ENCODE measurements around the gene LRFN3. TPM values are rescaled to one million over a fixed set of nuclear protein-coding genes. Genes with fewer than 3 reads are reported as not detected.
A peak's percentile ranks its signal among the peaks of the same experiment; 100 is the strongest.

Gene LRFN3
- total and polyA plus RNA-seq, 10 of the 15 experiments (the other 5 are each of a cell fraction or from before 2014, with no cell fraction given) = 0.02 to 7.3 (median 2.0) TPM; not detected in 1

DNA sequence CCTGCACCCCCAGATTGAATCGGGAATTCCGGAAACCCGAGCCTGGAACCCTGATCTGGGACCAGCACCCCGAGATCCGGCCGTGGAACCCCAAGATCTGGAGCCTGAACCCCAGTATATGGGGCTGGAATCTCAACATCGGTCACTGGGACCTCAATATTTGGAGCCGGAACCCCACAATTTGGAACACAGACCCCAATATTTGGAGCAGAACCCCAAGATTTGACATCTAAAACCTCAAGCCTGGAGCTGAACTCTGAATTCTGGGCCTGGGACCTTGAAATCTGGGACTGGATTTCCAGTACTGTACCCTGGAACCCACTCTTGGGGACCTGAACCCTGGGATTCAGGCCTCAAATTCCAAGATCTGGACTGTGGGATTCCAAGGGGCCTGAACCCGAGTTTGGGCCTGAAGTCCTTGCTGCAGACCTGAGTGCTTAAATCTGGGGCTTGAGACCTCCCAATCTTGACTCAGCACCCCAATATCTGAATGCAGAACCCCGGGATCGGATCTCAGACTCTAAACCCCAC, 629 bp downstream of the LRFN3 start:
- in situ Hi-C loops (cut with MboI) = no loop called here
- H3K4me1 ChIP-seq (ENCODE audit: control insufficient read depth, insufficient read depth, low read length) = no peaks in the 10 kb centered on the region
- 20% methylated on average over 11 of the region's 11 CpGs for WGBS (ENCODE audit: insufficient coverage, insufficient replicate concordance, low lambda C conversion rate, missing lambda C conversion rate)
- H2AFZ ChIP-seq (ENCODE audit: control insufficient read depth, low read depth, low read length) = no peak overlapping the region
- DNase-seq (ENCODE audit: low read depth, low spot score) (no peak), ATAC-seq (no peak), FAIRE-seq (no peak)
- intact Hi-C loops (cut with micrococcal nuclease; ENCODE audit: unreplicated experiment) = no loop called here
- ChIA-PET SMC1A (ENCODE audit: uncharacterized antibody, unreplicated experiment) (no interaction called here), CTCF (interaction anchor here (1.1 kb wide), 1 partner anchor 12 kb away, joined by 3 read pairs; no protein-coding TSS in a partner anchor), POLR2A (no interaction called here), RAD21 (ENCODE audit: unreplicated experiment) (no interaction called here)
- peak overlapping the region; percentile 62 for H3K9ac ChIP-seq (ENCODE audit: control insufficient read depth, insufficient read depth, low read length)
- no peaks in the 10 kb centered on the region; a peak in 1 of 4 replicates for H3K27me3 ChIP-seq (replicated peaks in 1 of 2; ENCODE audit: control insufficient read depth in 2 of 2, insufficient read depth in 2 of 2, low read length in 1 of 2)
- H3K4me3 ChIP-seq = peak overlapping the region; percentile 75
- no peaks in the 10 kb centered on the region for H3K79me2 ChIP-seq (ENCODE audit: control insufficient read depth, insufficient read depth, low read length)
- H3K9me3 ChIP-seq (replicated peaks; ENCODE audit: control insufficient read depth, insufficient read depth, low read length) = no peaks in the 10 kb centered on the region
- BruUV-seq (replicated peaks) = no TSS peak
- H4K20me1 ChIP-seq (ENCODE audit: control insufficient read depth, insufficient read depth) = no peaks in the 10 kb centered on the region
- no peaks in the 10 kb centered on the region for H3K36me3 ChIP-seq (ENCODE audit: control insufficient read depth in 2 of 2, insufficient read depth in 2 of 2, low read length in 1 of 2)
- peak overlapping the region; percentile 52 for H3K4me2 ChIP-seq (ENCODE audit: control insufficient read depth, insufficient read depth)
- no peak overlapping the region for H3K27ac ChIP-seq (ENCODE audit: control insufficient read depth, insufficient read depth)
- TF ChIP-seq, protein P1, sequence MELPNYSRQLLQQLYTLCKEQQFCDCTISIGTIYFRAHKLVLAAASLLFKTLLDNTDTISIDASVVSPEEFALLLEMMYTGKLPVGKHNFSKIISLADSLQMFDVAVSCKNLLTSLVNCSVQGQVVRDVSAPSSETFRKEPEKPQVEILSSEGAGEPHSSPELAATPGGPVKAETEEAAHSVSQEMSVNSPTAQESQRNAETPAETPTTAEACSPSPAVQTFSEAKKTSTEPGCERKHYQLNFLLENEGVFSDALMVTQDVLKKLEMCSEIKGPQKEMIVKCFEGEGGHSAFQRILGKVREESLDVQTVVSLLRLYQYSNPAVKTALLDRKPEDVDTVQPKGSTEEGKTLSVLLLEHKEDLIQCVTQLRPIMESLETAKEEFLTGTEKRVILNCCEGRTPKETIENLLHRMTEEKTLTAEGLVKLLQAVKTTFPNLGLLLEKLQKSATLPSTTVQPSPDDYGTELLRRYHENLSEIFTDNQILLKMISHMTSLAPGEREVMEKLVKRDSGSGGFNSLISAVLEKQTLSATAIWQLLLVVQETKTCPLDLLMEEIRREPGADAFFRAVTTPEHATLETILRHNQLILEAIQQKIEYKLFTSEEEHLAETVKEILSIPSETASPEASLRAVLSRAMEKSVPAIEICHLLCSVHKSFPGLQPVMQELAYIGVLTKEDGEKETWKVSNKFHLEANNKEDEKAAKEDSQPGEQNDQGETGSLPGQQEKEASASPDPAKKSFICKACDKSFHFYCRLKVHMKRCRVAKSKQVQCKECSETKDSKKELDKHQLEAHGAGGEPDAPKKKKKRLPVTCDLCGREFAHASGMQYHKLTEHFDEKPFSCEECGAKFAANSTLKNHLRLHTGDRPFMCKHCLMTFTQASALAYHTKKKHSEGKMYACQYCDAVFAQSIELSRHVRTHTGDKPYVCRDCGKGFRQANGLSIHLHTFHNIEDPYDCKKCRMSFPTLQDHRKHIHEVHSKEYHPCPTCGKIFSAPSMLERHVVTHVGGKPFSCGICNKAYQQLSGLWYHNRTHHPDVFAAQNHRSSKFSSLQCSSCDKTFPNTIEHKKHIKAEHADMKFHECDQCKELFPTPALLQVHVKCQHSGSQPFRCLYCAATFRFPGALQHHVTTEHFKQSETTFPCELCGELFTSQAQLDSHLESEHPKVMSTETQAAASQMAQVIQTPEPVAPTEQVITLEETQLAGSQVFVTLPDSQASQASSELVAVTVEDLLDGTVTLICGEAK (IDR thresholded peaks at IDR 0.05; ENCODE audit: borderline replicate concordance) = no peak
- TF ChIP-seq LARP7 (IDR thresholded peaks at IDR 0.05) (no peak), SMAD5 (IDR thresholded peaks at IDR 0.05; ENCODE audit: low read depth) (no peak), FOS (IDR thresholded peaks at IDR 0.05; ENCODE audit: borderline replicate concordance, extremely low read depth, insufficient read length) (no peak), ZZZ3 (IDR thresholded peaks at IDR 0.05; ENCODE audit: control insufficient read depth, insufficient read length, low read depth) (no peak), MEF2B (IDR thresholded peaks at IDR 0.05; ENCODE audit: partially characterized antibody, poor library complexity, severe bottlenecking) (no peak)
- TF ChIP-seq, protein P2, sequence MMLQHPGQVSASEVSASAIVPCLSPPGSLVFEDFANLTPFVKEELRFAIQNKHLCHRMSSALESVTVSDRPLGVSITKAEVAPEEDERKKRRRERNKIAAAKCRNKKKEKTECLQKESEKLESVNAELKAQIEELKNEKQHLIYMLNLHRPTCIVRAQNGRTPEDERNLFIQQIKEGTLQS (IDR thresholded peaks at IDR 0.05; ENCODE audit: borderline replicate concordance, extremely low read depth, low read depth, low read length) = no peak
- TF ChIP-seq, protein P3, sequence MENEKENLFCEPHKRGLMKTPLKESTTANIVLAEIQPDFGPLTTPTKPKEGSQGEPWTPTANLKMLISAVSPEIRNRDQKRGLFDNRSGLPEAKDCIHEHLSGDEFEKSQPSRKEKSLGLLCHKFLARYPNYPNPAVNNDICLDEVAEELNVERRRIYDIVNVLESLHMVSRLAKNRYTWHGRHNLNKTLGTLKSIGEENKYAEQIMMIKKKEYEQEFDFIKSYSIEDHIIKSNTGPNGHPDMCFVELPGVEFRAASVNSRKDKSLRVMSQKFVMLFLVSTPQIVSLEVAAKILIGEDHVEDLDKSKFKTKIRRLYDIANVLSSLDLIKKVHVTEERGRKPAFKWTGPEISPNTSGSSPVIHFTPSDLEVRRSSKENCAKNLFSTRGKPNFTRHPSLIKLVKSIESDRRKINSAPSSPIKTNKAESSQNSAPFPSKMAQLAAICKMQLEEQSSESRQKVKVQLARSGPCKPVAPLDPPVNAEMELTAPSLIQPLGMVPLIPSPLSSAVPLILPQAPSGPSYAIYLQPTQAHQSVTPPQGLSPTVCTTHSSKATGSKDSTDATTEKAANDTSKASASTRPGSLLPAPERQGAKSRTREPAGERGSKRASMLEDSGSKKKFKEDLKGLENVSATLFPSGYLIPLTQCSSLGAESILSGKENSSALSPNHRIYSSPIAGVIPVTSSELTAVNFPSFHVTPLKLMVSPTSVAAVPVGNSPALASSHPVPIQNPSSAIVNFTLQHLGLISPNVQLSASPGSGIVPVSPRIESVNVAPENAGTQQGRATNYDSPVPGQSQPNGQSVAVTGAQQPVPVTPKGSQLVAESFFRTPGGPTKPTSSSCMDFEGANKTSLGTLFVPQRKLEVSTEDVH (IDR thresholded peaks at IDR 0.05; ENCODE audit: low read depth, partially characterized antibody) = no peak
- TF ChIP-seq, protein P4, sequence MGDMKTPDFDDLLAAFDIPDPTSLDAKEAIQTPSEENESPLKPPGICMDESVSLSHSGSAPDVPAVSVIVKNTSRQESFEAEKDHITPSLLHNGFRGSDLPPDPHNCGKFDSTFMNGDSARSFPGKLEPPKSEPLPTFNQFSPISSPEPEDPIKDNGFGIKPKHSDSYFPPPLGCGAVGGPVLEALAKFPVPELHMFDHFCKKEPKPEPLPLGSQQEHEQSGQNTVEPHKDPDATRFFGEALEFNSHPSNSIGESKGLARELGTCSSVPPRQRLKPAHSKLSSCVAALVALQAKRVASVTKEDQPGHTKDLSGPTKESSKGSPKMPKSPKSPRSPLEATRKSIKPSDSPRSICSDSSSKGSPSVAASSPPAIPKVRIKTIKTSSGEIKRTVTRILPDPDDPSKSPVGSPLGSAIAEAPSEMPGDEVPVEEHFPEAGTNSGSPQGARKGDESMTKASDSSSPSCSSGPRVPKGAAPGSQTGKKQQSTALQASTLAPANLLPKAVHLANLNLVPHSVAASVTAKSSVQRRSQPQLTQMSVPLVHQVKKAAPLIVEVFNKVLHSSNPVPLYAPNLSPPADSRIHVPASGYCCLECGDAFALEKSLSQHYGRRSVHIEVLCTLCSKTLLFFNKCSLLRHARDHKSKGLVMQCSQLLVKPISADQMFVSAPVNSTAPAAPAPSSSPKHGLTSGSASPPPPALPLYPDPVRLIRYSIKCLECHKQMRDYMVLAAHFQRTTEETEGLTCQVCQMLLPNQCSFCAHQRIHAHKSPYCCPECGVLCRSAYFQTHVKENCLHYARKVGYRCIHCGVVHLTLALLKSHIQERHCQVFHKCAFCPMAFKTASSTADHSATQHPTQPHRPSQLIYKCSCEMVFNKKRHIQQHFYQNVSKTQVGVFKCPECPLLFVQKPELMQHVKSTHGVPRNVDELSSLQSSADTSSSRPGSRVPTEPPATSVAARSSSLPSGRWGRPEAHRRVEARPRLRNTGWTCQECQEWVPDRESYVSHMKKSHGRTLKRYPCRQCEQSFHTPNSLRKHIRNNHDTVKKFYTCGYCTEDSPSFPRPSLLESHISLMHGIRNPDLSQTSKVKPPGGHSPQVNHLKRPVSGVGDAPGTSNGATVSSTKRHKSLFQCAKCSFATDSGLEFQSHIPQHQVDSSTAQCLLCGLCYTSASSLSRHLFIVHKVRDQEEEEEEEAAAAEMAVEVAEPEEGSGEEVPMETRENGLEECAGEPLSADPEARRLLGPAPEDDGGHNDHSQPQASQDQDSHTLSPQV (IDR thresholded peaks at IDR 0.05) = no peak

Measured in GM12878 (cell line).